Dermis blood vessel endothelial cell (primary cell): ENCODE measurements around the gene FHIT. TPM values are rescaled to one million over a fixed set of nuclear protein-coding genes. Genes with fewer than 3 reads are reported as not detected.
"Not testable (repeated sequence)": the region's sequence is repeated elsewhere in the genome, so short reads cannot be mapped to it uniquely, and the experiment has no call there.

Experiments used
- DNase-seq: peaks from one replicate; pipeline ENCODE4 v3.0.0; 2010
- total RNA-seq: library from RNA; depleted of rRNA; stranded (reverse); fragments of >200 nt; gene quantifications from 2 replicates; pipeline ENCODE4 v1.2.3, GENCODE V29; 2014

FHIT gene
- total RNA-seq, 1 donor from 2014 or later = 0.51 TPM

DNA sequence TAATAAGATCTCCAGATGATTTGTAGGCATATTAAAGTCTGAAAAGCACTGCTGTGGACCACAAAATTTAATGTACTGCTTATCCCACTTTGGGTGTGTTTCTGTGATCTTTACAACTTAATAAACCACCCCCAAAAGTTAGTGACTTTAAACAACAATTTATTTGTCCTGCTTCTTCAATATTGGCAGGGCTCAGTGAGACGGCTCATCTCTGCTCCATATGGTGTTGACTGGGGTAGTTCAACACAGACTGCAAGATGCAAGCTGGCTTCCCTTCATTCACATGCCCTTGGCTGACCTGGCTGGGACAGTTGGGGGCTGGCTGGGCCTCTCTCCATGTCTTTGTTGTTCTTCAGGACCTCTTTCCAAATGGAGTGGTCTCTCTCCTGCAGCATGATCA, 337.8 kb downstream of the FHIT start:
- no peak for DNase-seq

DNA sequence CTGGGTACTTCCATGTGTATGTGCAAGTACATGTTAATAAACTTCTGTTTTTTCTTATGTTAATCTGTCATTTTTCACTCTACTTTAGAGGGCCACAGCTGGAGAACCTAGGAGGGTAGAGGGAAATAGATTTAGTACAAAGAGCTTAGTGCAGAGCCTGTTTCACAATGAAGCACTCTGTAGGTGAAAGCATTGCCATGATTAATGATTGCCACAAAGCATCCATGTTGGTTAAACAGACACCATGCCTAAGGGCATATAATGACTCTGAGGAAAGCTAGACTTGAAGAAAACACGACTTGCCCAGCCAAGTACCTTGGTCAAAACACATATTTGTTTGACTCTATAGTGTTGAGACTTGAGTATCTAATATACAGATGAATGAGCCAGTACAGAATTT, 338.4 kb downstream of the FHIT start:
- no peak for DNase-seq

DNA sequence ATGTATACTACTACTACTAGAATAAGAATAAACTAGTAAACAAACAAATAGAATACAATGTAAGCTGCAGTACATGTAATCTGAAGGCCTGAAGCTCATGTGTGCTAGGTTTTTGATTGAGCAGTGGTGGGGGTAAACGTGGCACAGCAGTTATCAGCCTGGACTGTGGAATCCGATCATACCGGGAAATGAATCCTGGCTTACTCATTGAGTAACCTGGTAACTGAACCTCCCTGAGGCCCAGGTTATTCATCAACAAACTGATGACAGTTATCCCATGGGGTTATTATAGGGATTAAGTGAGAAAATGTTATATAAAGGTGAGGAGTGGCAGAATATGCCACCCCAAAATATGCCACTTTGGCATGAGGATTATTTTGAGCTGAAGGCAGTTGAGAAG, 339.1 kb downstream of the FHIT start:
- no peak for DNase-seq

DNA sequence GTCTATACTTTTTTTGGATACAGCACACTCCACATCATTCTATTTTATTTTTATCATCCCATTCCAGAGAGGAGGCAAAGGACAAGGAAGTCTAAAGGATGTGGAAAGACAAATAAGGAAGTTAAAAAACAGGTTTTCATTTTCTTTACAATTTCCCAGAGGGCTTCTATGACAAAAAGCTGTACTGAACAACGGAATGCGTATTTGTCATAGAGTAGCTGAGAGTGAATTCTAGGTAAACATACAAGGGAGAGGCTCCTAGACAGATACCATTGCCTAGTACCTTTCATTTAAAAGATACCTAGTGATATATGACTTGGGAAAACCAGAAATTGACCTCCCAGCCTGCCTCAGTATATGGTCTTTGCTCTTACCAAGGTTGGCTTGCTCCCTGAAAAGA, 341.7 kb downstream of the FHIT start:
- no peak for DNase-seq

DNA sequence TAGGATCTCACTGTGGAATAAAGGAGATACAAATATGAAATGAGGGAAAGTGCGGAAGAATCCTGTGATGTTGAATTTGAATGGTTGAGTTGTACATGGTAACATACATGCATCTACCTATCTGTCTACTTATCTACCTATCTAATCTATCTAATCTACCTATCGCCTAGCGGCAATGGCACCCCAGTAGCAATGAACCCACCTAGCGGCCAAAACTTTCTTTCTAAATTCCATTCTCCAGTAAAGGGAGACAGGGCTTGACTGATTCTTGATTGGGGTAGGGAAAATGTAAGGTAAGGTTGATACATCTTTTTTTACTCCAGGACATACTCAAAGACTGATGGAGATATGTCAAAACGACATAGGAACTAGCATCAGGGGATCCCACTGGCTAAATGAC, 345.0 kb downstream of the FHIT start:
- DNase-seq = no peak

DNA sequence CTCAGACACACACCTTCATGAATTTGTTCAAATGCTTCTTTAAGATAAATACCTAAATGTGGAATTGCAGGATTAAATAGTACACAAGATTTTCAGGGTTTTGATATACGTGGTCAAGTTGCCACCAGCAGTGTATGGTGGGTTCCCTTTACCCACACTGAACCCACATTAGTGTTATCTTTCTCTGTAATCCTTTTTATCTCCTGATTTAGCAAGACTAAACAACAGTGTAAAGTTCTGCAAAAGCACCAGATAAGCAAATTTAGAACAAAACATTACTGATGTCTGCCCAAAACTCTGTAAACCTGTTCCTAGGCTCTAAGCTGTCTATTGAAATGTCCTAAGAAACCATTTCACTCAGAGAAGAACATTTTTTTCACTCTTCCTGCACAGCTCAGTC, 352.9 kb downstream of the FHIT start:
- DNase-seq = no peak

DNA sequence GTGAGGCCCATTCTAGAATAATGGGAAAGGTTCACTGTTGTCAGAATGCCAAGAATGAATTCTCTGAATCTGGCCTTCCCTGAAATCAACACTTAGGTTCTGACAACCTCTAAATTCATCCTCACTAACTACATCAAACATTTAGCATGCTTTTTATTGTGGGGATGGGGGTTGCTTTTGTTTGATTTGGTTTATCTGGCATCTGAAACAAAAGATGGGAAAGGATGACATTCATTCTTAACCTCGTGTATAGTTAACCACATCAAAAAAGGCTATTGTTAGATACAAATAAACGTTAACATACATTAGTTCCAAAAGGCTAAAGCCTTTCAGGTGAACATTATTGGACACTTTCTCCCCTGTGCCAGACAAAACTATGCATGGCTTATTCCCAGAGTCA, 357.3 kb downstream of the FHIT start:
- DNase-seq = no peak

DNA sequence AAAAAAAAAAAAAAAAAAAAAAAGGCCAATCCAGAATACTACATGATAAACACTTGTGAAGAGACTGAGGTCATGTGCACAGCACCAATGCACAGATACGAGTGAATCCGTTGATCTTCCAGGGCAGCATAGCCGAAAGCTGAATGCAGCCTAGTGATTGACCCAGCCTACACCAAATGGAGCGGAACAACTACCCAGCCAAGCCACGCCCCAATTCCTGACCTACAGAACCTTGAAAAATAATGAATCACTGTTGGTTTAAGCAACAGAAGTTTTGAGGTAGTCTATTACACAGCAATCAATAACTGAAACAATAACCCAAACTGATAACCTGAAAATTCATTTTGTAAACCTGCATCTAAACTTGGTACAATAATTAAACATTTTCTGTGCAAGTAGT, 361.0 kb downstream of the FHIT start:
- DNase-seq = no peak

DNA sequence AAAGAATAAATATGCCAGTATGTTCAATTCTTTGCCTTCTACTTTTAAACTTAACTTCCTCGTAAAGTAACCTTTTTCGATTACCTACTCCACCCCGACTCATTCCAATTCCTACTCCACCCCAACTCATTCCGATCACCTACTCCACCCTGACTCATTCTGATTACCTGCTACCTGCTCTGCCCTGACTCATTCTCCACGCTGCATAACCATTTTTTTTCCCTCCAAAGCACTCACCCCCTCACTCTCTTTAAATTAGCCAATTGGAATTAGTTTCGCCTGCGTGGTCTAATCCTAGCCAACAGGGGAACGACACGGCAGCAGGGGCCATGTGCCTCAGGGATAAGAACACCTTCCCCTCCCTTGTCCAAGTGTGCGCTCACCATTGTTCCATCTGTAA, 362.3 kb downstream of the FHIT start:
- DNase-seq = not testable (repeated sequence)

DNA sequence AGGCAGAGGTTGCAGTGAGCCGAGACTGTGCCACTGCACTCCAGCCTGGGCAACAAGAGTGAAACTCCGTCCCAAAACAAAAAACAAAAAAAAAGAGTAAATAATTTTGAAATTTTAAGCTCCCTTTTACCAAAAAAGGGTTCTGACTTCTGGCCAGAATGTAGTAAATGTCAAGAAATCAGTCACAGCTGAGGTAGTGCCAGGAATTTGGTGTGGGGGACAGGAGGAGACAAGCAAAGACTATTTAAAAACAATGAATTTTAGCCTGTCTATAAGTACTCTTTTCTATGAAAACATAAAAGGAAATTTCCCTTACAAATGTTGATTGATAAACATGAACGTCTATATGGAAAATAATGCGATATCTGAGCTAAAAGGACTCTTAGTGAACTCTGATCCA, 363.7 kb downstream of the FHIT start:
- DNase-seq = no peak

DNA sequence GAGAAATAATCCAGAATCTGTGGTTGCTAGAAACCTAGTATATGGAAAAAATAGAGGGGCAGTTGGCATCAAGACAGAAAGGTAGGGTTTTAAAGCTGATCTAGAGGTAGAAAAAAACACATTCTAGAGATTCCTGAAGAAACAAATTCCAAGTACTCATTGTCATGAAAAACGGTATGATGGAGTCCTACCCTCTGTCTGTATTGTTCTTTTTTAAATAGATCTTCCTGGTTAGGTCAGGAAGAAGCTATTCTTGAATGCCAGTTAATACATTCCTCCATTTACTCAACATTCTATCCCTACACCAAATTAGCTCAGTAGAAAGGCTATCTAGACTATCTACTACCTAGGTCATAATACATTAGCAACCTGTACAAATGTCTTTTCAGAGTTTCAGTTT, 364.7 kb downstream of the FHIT start:
- no peak for DNase-seq

DNA sequence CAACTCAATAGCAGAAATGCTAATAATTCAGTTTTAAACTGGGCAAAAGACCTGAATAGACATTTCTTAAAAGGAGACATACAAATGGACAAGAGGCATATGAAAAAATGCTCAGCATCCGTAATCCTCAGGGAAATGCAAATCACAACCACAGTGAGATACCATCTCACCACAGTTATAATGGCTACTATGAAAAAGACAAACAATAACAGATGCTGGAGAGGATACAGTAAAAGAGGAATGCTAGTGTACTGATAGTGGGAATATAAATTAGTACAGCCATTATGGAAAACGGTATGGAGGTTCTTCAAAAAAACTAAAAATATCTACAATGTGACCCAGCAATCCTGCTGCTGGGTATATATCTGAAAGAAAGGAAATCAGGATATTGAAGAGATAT, 367.2 kb downstream of the FHIT start:
- no peak for DNase-seq

DNA sequence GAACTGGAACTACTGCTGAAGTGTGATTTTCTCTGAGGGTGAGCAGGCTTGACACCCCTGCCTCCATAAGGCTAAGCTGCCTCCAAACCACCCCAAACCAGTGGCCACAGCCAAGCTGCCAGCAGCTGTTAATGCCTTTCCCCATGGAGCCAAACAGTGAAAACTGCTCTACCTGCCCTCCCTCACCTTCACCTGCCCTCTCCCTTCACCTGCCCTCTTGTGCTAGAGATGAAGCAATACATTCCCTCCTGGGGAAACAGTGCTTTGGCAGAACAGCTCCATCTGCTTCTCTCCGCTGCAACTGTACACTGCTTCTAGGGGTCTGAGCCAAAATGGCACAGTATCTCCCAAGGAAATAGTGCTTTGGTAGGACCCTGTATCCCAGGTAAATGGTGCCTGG, 374.1 kb downstream of the FHIT start:
- DNase-seq = no peak

DNA sequence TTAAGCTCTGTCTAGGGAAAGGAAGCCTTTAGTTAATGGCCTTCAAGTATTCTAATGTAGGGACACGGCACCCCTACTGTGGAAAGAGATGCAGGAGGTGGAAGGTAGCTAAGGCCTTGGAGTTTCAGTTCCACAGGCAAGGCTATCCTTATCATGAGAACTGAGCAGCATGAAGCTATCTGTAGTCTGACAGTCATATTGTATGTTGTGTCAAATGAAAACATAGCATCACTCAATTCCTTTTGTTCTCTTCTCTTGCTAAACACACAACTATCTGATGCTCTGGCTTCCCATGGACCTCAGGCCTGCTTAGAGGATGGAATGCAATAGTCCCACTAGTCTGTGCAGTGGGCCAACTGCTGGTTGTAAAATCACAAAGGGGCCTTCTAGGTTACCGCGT, 380.9 kb downstream of the FHIT start:
- DNase-seq = no peak

DNA sequence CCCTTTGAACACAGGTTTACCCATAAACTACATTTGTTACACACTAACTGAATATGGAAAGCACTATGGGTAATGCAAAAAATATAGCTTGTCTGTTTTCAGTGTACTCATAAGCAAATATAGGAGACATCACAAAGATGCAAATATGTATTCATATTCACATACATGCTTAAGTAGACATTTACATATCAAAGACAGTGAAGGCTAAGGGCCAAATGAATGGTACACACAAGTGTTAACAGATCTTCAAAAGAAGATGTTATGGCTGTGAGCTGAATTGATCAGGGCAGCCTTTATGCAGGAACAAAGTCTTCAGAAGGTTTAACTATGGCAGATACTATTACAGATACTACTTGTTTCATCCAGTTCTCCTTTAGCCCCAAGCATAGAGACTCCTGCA, 384.1 kb downstream of the FHIT start:
- no peak for DNase-seq

DNA sequence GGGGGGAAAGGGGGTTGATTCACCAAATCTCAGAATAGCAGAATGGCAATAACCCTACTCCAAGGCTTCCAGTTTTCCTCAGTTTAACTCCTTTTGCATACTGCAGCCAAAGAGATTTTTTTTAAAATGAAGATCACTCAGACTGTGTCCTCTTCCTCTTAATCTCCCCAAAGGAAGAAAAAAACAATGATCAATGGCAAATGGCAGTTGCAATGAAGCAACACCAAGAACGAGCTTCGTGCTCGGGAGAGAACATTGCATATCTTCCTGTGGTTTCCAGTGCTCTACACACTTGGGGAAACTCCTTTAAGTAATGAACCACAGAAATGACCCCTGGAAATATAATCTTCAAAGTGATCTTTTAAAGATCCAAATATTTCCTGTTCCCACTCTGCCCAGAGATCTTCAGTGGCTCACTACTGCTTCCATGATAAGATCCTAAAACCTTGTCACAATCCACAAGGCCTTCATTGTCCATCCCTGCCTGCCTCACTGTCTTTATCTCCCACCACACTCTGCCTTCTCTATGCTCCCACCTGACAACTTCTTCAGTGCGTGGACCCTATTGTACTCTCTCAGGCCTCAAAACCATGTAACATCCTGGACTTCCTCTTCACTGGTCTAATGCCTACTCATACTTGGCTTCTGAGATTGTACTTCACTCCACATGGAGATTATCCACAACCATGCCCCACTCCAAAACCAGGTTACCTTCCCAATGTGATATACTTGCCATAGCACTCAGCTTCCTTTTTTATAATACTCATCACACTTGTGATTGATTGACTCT, 394.8 kb downstream of the FHIT start:
- no peak for DNase-seq

DNA sequence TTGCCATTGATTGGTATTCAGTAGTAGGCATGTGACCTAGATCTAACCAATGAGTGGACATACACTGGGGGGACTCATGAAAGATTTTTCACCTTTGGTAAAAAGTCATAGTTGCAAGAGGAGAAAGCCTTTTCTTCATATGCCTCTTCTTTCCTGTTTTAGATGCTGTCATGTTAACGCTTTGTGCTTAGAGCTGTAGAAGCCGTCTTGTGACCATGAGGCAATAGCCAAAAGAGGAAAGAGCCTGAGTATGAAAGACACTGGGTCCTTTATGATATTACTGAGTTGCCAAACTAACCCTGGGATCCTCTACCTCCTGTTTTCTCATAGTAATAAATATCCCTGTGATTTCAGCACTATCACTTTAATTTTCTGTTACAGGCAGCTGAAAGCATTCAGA, 396.0 kb downstream of the FHIT start:
- no peak for DNase-seq

DNA sequence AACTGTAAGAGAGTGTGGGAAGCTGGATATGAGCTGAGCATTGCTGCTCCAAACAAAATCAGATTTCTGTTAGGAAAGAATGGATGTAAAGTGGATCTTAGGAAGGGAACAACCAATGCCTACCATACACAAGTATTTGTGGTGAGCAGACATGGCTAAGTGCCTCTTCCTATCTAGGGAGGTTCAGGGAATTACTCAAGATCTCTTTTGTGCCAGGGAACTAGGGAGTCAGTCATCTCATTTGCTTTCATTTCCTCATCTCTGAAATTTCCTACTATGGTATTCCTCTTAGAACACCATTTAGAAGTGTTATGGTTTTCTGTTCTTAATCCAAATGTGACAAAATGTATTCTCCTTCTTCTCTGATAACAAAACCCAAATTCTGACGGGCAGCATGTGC, 396.5 kb downstream of the FHIT start:
- no peak for DNase-seq

DNA sequence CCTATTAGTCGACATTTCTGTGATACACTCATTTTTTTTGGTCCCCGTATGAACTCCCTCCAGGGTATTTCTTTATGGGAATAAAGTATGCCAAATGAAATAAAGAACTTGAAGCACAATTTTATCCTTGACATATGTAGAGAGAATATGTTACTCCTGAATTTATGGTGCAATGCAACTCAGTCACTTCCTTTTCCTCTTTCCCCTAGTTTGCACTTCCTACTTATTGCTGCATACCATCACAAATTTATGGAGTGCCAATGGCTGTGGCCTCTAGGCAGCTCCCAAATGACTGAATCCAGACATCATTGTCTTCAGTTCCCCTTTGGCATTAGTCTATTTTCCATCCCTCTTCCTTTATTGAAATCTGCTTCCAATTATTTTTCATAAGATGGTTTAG, 403.5 kb downstream of the FHIT start:
- no peak for DNase-seq

DNA sequence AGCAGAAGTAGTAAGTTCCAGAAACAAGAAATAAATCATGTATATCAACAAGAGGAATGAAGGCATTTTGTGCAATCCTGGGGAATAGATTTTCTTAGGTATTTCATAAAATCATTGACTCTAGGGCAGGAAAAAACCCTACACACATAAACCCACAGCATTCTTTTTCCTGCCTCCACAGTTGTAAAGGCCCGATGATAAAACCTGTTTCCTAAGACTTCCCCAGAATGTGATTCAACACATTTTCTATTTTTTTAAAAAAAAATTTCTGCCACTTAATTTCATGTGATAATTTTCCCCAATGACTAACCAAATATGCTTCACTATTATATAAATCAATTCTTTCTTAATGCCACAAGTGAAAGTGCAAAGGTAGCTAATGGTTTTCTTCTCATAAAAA, 407.0 kb downstream of the FHIT start:
- DNase-seq = no peak

DNA sequence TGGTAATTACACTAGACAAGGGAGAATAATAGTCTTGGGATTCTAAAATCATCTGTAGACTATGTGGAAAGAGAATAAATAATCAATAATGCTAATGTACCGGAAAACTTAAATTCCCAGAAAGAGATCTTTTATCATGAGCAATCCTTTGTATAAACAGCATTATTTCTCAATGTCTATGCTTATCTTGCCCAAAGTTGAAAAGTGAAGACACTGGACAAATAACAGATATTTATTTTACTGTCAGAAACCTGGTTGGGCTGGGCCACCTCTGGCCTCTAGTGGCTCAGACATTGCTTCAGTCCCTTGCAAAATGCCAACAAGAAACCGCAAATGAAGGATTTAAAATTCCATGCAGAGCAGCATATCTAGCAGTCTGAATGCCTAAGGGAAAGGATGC, 409.9 kb downstream of the FHIT start:
- no peak for DNase-seq

DNA sequence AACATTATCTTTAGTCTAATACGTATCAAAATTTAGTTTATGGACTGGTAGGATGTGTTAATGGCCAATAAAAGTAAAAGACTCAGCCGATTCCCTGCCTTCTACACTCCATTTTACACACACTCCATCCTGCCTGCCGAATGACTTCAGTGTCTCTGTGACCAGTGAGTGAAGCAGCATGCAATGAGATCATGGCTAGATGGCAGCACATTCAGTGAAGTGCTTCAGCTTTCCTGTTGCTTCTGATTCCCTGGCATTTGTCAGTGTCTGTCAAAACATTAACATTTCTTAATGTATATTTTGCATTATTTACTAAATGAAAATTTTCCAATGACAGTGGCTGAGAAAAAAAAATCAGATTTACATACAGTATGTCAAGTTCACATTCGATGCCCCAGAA, 412.0 kb downstream of the FHIT start:
- DNase-seq = no peak

DNA sequence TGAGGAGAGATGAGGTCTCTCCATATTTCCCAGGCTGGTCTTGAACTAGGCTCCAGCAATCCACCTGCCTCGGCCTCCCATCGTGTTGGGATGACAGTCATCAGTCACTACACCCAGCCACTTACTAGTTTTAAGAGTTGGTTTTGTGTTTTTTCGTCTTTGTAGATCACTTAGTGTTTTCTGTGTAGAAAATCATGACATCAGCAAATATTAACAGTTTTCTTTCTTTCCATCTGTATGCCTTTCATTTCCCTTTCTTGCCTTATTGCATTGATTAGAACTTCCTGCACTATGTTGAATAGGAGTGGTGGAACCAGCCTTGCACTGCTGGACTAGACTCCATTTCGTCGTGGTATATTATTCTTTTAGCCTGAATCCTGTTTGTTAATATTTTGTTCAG, 415.5 kb downstream of the FHIT start:
- DNase-seq = no peak

DNA sequence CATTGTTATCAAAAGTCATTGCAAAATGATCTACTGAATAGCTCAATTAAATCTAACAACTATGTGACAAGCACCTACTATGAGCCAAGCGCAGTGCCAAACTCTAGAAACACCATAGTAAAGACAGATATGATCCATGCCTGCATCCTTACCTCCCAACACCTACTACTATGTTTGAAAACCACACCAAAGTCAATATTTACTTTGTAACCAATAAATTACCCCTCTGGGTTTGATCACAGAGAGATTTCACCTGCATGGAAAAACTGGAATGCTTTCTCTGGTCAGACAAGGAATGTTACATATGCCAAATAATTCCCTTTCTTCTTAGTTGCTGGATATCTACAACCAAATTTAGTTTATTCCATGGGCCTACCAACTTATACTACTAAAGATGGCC, 422.2 kb downstream of the FHIT start:
- DNase-seq = no peak

DNA sequence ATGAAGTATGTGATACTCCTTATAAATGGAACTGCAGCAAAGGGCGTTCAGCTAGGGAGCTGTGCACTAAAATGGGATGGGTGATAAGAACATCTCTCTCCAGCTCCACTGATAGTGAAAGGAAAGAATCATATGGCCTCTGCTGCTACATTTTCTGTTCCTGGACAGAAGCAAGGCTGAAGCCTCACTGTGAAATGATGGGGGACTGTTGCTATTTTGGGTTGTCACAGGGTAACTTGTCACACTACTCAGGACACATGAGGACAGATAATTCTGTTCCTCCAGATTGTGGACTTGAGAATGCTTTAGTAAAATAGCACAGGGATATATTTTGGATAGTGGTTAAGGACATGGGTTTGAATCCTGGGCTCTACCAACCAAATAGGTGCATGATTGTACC, 423.6 kb downstream of the FHIT start:
- no peak for DNase-seq
